ENCODE measurements around the gene GATC.
"Not testable (repeated sequence)": the region's sequence is repeated elsewhere in the genome, so short reads cannot be mapped to it uniquely, and the experiment has no call there.

The GATC gene

GRCh38 chr12:120470150-120470784 lies 24.0 kb downstream of the GATC start:
- DNase-seq: no peak

DNA sequence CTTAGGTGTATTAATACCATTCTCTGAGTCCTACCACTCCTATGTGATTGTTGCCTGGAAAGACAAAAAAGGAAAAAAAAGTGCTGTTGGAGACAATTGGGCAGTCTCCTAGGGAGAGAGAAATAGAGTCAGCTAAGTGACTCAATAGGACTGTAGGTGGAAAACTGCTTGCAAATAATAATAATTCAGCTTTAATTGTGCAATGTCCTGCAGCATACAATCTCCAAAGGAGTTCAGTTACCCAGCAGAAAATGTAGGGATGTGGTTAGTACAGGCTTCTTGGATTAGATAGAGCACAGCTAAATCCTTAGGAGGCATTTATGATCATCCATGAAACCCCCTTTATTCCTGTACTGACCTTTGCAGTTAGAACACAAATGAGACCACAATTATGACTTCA lies 26.3 kb downstream of the GATC start:
- DNase-seq: no peak

- no peak for DNase-seq
Measured at GRCh38 chr12:120473807-120474615, 27.8 kb downstream of the GATC start.

- DNase-seq: no peak
Measured at GRCh38 chr12:120474616-120474960, 28.3 kb downstream of the GATC start.

DNA sequence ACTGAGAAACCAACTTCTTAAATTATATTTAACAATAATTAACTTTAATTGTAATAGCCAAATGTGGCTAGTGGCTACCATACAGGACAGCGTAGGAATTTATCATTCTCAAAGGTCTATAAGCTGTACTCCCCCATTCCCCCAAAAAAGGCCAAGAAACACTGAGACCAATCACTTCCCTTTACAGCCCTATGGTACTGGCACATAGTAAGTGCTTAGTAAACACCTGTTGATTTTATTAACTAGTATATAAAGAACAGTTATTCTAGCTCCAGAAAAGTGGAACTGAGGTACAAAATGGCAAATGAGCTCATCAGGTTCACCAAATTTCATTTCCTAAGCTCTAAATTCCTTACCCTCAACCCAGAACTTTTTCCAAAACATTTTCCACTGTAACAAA lies 29.4 kb downstream of the GATC start:
- no peak for DNase-seq

- DNase-seq: no peak
Measured at GRCh38 chr12:120479458-120479857, 33.2 kb downstream of the GATC start.

- no peak for DNase-seq
Measured at GRCh38 chr12:120480211-120480610, 34.0 kb downstream of the GATC start.

DNA sequence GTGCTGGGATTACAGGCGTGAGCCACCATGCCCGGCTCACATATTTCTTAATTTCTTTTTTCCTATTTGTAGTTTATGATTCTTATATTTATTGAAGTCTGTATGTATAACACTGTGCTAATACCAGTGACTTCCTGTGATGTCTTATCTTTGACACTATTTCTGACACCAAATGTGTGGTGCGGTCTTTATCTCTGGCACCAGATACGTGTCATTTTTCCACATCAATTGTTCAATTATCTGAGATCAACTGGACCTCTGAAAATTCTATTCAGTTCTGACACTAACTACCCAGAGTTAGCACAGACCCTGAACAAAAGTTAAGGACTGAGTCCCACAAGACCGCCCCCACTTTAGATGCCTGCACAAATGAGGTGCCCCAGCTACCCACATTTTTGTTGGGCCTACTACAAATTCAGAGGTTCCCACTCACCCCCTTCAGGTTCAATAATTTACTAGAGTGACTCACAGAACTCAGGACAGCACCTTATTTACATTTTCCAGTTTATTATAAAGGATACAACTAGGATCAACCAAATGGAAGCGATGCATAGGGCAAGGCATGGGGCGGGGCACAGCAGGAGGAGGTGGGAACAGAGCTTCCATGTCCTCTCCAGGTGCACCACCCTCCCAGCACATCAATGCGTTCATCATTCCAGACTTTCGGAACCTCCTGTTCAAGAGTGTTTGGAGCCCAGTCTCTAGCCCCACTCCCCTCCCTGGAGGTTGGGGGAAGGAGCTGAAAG lies 35.0 kb downstream of the GATC start:
- DNase-seq: no peak

DNA sequence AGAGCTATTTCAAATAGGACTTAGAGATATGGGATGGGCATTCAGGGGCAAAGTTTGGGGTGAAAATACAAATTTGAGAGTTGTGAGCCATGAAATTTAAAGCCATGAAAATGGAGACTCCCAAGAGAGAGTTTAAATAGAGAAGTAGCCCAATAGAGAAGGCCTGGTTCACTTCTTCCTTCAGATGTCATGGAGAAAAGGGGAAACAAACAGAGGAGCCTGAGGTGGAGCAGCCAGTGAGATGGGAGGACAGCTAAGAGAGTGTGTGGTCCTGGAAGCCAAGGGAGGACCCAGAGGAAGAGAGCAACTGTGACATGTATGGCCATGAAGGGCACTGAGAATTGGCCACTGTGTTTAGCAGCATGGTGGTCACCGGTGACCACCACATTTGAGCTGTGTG lies 37.4 kb downstream of the GATC start:
- DNase-seq: no peak

DNA sequence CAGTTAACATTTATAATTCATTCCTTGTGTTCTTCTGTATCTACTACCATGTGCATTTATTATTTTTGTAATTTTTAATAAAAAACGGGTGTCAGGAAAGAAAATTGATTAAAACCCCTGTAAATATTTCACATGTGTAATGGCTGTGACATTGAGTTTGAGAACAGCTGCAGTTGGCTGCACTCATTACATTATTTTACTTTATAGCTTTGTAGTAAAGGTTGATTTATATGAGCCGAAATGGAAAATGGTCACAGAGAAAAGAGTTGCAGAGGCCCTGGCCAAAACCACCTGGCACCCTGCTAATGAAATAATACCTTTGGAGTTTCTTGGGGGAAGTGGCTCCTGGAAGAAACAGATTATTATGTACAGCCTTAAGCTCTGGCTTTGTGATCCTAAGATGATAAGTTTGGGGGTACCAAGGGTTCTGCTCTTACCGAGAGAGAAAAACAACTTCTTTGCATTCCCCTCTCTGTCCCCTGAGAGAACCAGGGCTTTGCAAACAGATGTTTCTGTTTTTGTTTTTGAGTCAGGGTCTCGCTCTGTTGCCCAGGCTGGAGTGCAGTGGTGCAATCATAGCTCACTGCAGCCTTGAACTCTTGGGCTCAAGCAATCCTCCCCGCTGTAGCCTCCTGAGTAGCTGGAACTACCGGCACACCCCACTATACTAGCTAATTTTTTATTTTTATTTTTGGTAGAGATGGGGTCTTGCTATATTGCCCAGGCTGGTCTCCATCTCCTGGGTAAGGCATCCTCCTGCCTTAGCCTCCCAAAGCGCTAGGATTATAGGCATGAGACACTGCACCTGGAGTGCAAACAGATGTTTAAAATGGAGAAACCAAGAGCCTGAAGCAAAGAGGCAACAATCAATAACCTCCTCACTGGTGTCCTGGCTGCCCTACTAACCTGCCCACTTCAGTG lies 40.0 kb downstream of the GATC start:
- no peak for DNase-seq

DNA sequence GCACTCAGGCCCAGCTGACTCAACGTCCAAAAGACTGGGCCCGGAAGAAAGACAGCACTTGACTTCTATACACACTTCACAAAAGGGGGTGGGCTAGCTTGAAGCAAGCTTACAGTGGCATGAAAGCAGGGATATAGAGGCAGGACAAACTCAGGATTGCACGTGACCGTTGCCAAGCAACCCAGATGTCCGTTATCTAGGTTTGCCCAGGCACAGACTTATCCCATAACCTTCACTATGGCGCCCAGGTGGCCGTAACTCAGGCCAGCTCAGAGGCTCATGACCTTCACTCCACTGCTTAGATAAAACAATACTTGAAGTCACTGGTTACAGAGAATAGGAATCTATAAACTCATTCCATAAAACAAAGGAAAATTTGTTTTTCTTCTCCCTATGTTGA lies 41.3 kb downstream of the GATC start:
- not testable (repeated sequence) for DNase-seq

GRCh38 chr12:120488057-120488640 lies 41.9 kb downstream of the GATC start:
- no peak for DNase-seq

DNA sequence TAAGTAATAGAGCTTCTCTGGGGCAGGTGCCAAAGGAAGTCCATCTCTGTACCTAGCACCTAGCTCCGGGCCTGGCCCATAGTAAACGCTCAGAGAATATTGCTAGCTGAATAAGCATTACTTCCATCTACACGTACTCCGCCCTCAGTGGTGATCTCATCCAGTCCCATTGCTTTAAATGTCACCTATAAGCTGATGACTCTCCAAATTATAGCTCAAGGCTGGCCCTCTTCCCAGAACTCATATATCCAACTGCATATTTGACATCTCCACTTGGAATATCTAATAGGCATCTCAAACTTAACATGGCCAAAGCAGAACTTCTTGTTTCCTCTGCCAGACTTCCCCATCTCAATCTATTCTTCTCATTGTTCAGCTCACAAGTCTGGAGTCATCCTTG lies 42.8 kb downstream of the GATC start:
- DNase-seq: no peak

- no peak for DNase-seq
Measured at GRCh38 chr12:120490325-120490724, 44.1 kb downstream of the GATC start.

- DNase-seq: no peak
Measured at GRCh38 chr12:120490833-120491512, 44.7 kb downstream of the GATC start.

DNA sequence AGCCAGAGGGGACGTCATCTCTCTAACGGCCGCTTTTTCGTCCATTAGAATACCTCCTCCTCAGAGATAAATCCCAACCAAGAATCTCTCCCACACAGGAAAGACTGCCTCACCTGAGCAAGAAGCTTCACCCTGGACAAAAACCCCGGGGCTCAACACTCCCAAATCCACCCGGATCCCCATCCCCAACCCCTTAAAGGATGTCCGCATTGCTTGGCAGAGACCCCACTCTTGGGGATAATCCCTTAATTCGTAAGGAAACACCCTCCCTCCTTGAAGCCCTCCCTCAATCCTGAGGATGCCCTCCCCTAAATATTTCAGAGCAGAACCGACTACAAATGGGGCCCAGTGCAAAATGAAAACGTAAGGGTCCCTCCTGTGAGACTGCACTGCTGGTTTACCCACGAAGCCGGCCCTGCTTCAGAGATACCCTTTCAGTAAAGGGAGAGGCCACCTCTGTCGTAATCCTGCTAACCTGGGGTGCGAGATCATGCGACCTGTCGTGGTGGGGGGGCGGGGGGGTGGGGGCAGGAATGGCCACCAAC lies 49.0 kb downstream of the GATC start:
- no peak for DNase-seq

GRCh38 chr12:120495731-120496412 lies 49.6 kb downstream of the GATC start, which contains the start of gene DYNLL1:
Gene DYNLL1, plus strand, starts transcription at chr12:120496113. Its CDS starts 309 bp downstream, at chr12:120496422.
- peak; percentile 98 for DNase-seq

GRCh38 chr12:120496413-120497340 lies 50.4 kb downstream of the GATC start:
- DNase-seq: peak; percentile 39

- DNase-seq: no peak
Measured at GRCh38 chr12:120497524-120498150, 51.4 kb downstream of the GATC start.
